Measurements from ENCODE around the gene HCRTR2.

- TF ChIP-seq POLR2A (IDR thresholded peaks at IDR 0.05; ENCODE audit: low read depth, low read length) (no peak), POLR2AphosphoS5 (IDR thresholded peaks at IDR 0.05; ENCODE audit: low read depth, low read length) (no peak), POU2F2 (IDR thresholded peaks at IDR 0.05; ENCODE audit: low read depth, low read length) (no peak), PAX5 (IDR thresholded peaks at IDR 0.05; ENCODE audit: insufficient read depth, low read length, severe bottlenecking) (no peak), TAF1 (IDR thresholded peaks at IDR 0.05; ENCODE audit: low read depth, low read length) (no peak), SPI1 (IDR thresholded peaks at IDR 0.05; ENCODE audit: low read depth, low read length) (no peak)
Measured at GRCh38 chr6:55210952-55211351, 36.6 kb downstream of the HCRTR2 start.

Data from GM12891 (cell line).